HTR-8/SVneo (cell line): ENCODE results near the gene SCN11A.
A peak's percentile ranks its signal among the peaks of the same experiment; 100 is the strongest.
"Not testable (repeated sequence)": the region's sequence is repeated elsewhere in the genome, so short reads cannot be mapped to it uniquely, and the experiment has no call there.

Source experiments
- DNase-seq: peaks from one replicate; pipeline ENCODE4 v3.0.0; 2011; ENCODE audit warnings: low spot score, mixed read lengths; ENCODE audit not compliant: insufficient read length
- FAIRE-seq: peaks from 2 replicates; lab custom pipeline; 2011; peaks lifted over from hg19 to GRCh38; lab: Jason Lieb, UNC

The SCN11A gene

GRCh38 chr3:39068556-39068955 is 16.8 kb upstream of the SCN11A start:
- FAIRE-seq (no peak), DNase-seq (no peak)

- DNase-seq (no peak), FAIRE-seq (no peak)
Observed at GRCh38 chr3:39067286-39067685, 15.5 kb upstream of the SCN11A start.

GRCh38 chr3:39065197-39065596 is 13.5 kb upstream of the SCN11A start:
- FAIRE-seq (no peak), DNase-seq (peak; percentile 11)

- FAIRE-seq: no peak
- no peak for DNase-seq
Observed at GRCh38 chr3:39064646-39065045, 12.9 kb upstream of the SCN11A start.

- DNase-seq (no peak), FAIRE-seq (no peak)
Observed at GRCh38 chr3:39063143-39063542, 11.4 kb upstream of the SCN11A start.

GRCh38 chr3:39062180-39062579 is 10.4 kb upstream of the SCN11A start:
- FAIRE-seq (no peak), DNase-seq (no peak)

GRCh38 chr3:39061228-39061627 is 9.5 kb upstream of the SCN11A start:
- not testable (repeated sequence) for FAIRE-seq, DNase-seq

- DNase-seq: no peak
- no peak for FAIRE-seq
Observed at GRCh38 chr3:39056151-39056550, 4.4 kb upstream of the SCN11A start.

- FAIRE-seq (no peak), DNase-seq (no peak)
Observed at GRCh38 chr3:39053696-39054095, 2.0 kb upstream of the SCN11A start.

- no peak for FAIRE-seq
Observed at GRCh38 chr3:39052583-39052982, 839 bp upstream of the SCN11A start.

GRCh38 chr3:39050029-39050428 is 1.7 kb downstream of the SCN11A start:
- FAIRE-seq: no peak
- no peak for DNase-seq

More at GRCh38 chr3:39052583-39052982, 839 bp upstream of the SCN11A start:
- DNase-seq: no peak

GRCh38 chr3:39038165-39038564 is 13.6 kb downstream of the SCN11A start:
- FAIRE-seq: no peak
- DNase-seq: peak; percentile 18

- DNase-seq (no peak), FAIRE-seq (no peak)
Observed at GRCh38 chr3:39029556-39029955, 22.2 kb downstream of the SCN11A start.

GRCh38 chr3:39028546-39028945 is 23.2 kb downstream of the SCN11A start:
- DNase-seq: no peak
- FAIRE-seq: no peak

- no peak for FAIRE-seq
- no peak for DNase-seq
Observed at GRCh38 chr3:39025222-39025970, 26.3 kb downstream of the SCN11A start.

GRCh38 chr3:39024497-39024896 is 27.2 kb downstream of the SCN11A start:
- DNase-seq (no peak), FAIRE-seq (no peak)

GRCh38 chr3:39022286-39022630 is 29.5 kb downstream of the SCN11A start:
- DNase-seq: no peak
- no peak for FAIRE-seq

GRCh38 chr3:39021465-39022285 is 30.1 kb downstream of the SCN11A start:
- FAIRE-seq: no peak

GRCh38 chr3:39021029-39021428 is 30.7 kb downstream of the SCN11A start:
- FAIRE-seq: no peak
- no peak for DNase-seq

More at GRCh38 chr3:39021465-39022285, 30.1 kb downstream of the SCN11A start:
- no peak for DNase-seq

GRCh38 chr3:39019299-39019698 is 32.4 kb downstream of the SCN11A start:
- no peak for DNase-seq
- FAIRE-seq: no peak

- no peak for DNase-seq
- no peak for FAIRE-seq
Observed at GRCh38 chr3:39015418-39015817, 36.3 kb downstream of the SCN11A start.
